ENCODE data around the gene RUFY4.

Gene RUFY4

GRCh38 chr2:218027426-218028188 lies 41.4 kb upstream of the RUFY4 start:
- H3K4me1 ChIP-seq (ENCODE audit: insufficient read depth, low read length, poor library complexity, severe bottlenecking): no peaks in the 10 kb centered on the region
- no peaks in the 10 kb centered on the region for H3K9me3 ChIP-seq (ENCODE audit: insufficient read depth, low read depth, low read length)
- H3K9ac ChIP-seq (ENCODE audit: low read depth, low read length, poor library complexity, severe bottlenecking): no peak overlapping the region
- H2AFZ ChIP-seq (ENCODE audit: low read length): no peak overlapping the region
- no peak overlapping the region for H3K4me3 ChIP-seq (ENCODE audit: low read length, poor library complexity, severe bottlenecking)
- no peaks in the 10 kb centered on the region for H3K27me3 ChIP-seq (ENCODE audit: insufficient read depth, low read length, poor library complexity, severe bottlenecking)
- no peaks in the 10 kb centered on the region for H3K36me3 ChIP-seq (ENCODE audit: insufficient read depth, low read length)
- H3K9me2 ChIP-seq (replicated peaks; ENCODE audit: low read depth, low read length): no peaks in the 10 kb centered on the region
- no peaks in the 10 kb centered on the region for H3K79me2 ChIP-seq (ENCODE audit: insufficient read depth, low read length)
- TF ChIP-seq EZH2phosphoT487 (IDR thresholded peaks at IDR 0.05; ENCODE audit: borderline replicate concordance) (no peak), CTCF (conservative IDR thresholded peaks at IDR 0.05; ENCODE audit: low read length) (no peak)
- no peak overlapping the region for H3K4me2 ChIP-seq (ENCODE audit: low read depth, low read length, poor library complexity, severe bottlenecking)
- H3F3A ChIP-seq (ENCODE audit: low read depth): no peaks in the 10 kb centered on the region
- H4K20me1 ChIP-seq (ENCODE audit: insufficient read depth, low read length, poor library complexity, severe bottlenecking): no peaks in the 10 kb centered on the region

GRCh38 chr2:218028189-218028495 lies 40.9 kb upstream of the RUFY4 start:
- Histone ChIP-seq H3K9me2 (replicated peaks; ENCODE audit: low read depth, low read length) (no peaks in the 10 kb centered on the region), H3F3A (ENCODE audit: low read depth) (no peaks in the 10 kb centered on the region), H3K9ac (ENCODE audit: low read depth, low read length, poor library complexity, severe bottlenecking) (no peak overlapping the region), H2AFZ (ENCODE audit: low read length) (no peak overlapping the region), H3K4me3 (ENCODE audit: low read length, poor library complexity, severe bottlenecking) (no peak overlapping the region), H4K20me1 (ENCODE audit: insufficient read depth, low read length, poor library complexity, severe bottlenecking) (no peaks in the 10 kb centered on the region), H3K27me3 (ENCODE audit: insufficient read depth, low read length, poor library complexity, severe bottlenecking) (no peaks in the 10 kb centered on the region), H3K9me3 (ENCODE audit: insufficient read depth, low read depth, low read length) (no peaks in the 10 kb centered on the region), H3K4me2 (ENCODE audit: low read depth, low read length, poor library complexity, severe bottlenecking) (no peak overlapping the region), H3K4me1 (ENCODE audit: insufficient read depth, low read length, poor library complexity, severe bottlenecking) (no peaks in the 10 kb centered on the region), H3K36me3 (ENCODE audit: insufficient read depth, low read length) (no peaks in the 10 kb centered on the region), H3K79me2 (ENCODE audit: insufficient read depth, low read length) (no peaks in the 10 kb centered on the region)
- TF ChIP-seq EZH2phosphoT487 (IDR thresholded peaks at IDR 0.05; ENCODE audit: borderline replicate concordance): no peak
- TF ChIP-seq CTCF (conservative IDR thresholded peaks at IDR 0.05; ENCODE audit: low read length): no peak

- Histone ChIP-seq H3K9ac (ENCODE audit: low read depth, low read length, poor library complexity, severe bottlenecking) (no peak overlapping the region), H4K20me1 (ENCODE audit: insufficient read depth, low read length, poor library complexity, severe bottlenecking) (no peaks in the 10 kb centered on the region), H3K4me3 (ENCODE audit: low read length, poor library complexity, severe bottlenecking) (no peak overlapping the region), H2AFZ (ENCODE audit: low read length) (no peak overlapping the region), H3K9me2 (replicated peaks; ENCODE audit: low read depth, low read length) (no peaks in the 10 kb centered on the region), H3K9me3 (ENCODE audit: insufficient read depth, low read depth, low read length) (no peaks in the 10 kb centered on the region), H3K4me2 (ENCODE audit: low read depth, low read length, poor library complexity, severe bottlenecking) (no peak overlapping the region), H3K36me3 (ENCODE audit: insufficient read depth, low read length) (no peaks in the 10 kb centered on the region), H3K4me1 (ENCODE audit: insufficient read depth, low read length, poor library complexity, severe bottlenecking) (no peaks in the 10 kb centered on the region), H3F3A (ENCODE audit: low read depth) (no peaks in the 10 kb centered on the region), H3K27me3 (ENCODE audit: insufficient read depth, low read length, poor library complexity, severe bottlenecking) (no peaks in the 10 kb centered on the region), H3K79me2 (ENCODE audit: insufficient read depth, low read length) (no peaks in the 10 kb centered on the region)
- TF ChIP-seq CTCF (conservative IDR thresholded peaks at IDR 0.05; ENCODE audit: low read length): no peak
Measured at GRCh38 chr2:218028562-218029348, 40.3 kb upstream of the RUFY4 start.
